ENCODE data around the gene CHST14. TPM values are rescaled to one million over a fixed set of nuclear protein-coding genes. Genes with fewer than 3 reads are reported as not detected.
A peak's percentile ranks its signal among the peaks of the same experiment; 100 is the strongest.

CHST14 gene
- total RNA-seq, 3 donors from 2014 or later (not counting 1 experiment from before 2014, with no cell fraction given): 9.8 to 16.7 (median 12.9) TPM

- no peak for TF ChIP-seq CTCF (IDR thresholded peaks at IDR 0.05)
- H3K36me3 Mint-ChIP-seq: no peaks in the 10 kb centered on the region
- peak within 1 kb of the TSS; percentile 62 for H3K4me3 ChIP-seq (ENCODE audit: low read length)
- under 1% methylated on average over 119 of the region's 119 CpGs for WGBS (ENCODE audit: insufficient coverage)
- no peaks in the 10 kb centered on the region for H3K9me3 Mint-ChIP-seq
- H3K27me3 ChIP-seq (ENCODE audit: control insufficient read depth, insufficient read depth, low read length): peaks cover 21% of the 10 kb centered on the region
- H3K9me3 ChIP-seq (ENCODE audit: control insufficient read depth, insufficient read depth, low read length): no peaks in the 10 kb centered on the region
- peaks cover 42% of the 10 kb centered on the region for H3K4me1 ChIP-seq (ENCODE audit: control insufficient read depth, insufficient read depth, low read length)
- H3K36me3 ChIP-seq (ENCODE audit: control insufficient read depth, insufficient read depth, low read length): no peaks in the 10 kb centered on the region
- H3K4me3 Mint-ChIP-seq: peak within 1 kb of the TSS; percentile 95
- H3K27ac Mint-ChIP-seq: peak within 1 kb of the TSS; percentile 70 to 84
- H3K4me1 Mint-ChIP-seq: peaks cover 46 to 77% of the 10 kb centered on the region in 2 donors
- ATAC-seq (peak; percentile 83 to 92 (median 89)), DNase-seq (peak; percentile 91 to 94)
- peaks cover 13 to 19% of the 10 kb centered on the region in 2 donors for H3K27me3 Mint-ChIP-seq (ENCODE audit: low read depth in 2 of 2)
- intact Hi-C loops (cut with micrococcal nuclease): loop anchor here (5.0 kb wide), 1 partner anchor 66 kb away; no protein-coding TSS in a partner anchor
- no peak within 1 kb of the TSS for H3K27ac ChIP-seq (ENCODE audit: low read length)
These were observed 29.8 kb upstream of the CHST14 start, which contains the start of gene BAHD1 for GRCh38 chr15:40440743-40441564. Gene BAHD1 (plus strand): TSS chr15:40440953. CDS start chr15:40458465, 17,512 bp downstream.

- H3K27ac Mint-ChIP-seq: peak overlapping the region; percentile 59 to 84
- ATAC-seq: peak in 2 of 3 donors; percentile 4 to 8
- peak; percentile 28 to 44 for DNase-seq
- Histone ChIP-seq H3K27me3 (ENCODE audit: control insufficient read depth, insufficient read depth, low read length) (peaks cover 13% of the 10 kb centered on the region), H3K4me3 (ENCODE audit: low read length) (peak overlapping the region; percentile 62), H3K4me1 (ENCODE audit: control insufficient read depth, insufficient read depth, low read length) (peaks cover 33% of the 10 kb centered on the region), H3K9me3 (ENCODE audit: control insufficient read depth, insufficient read depth, low read length) (no peaks in the 10 kb centered on the region), H3K27ac (ENCODE audit: low read length) (no peak overlapping the region), H3K36me3 (ENCODE audit: control insufficient read depth, insufficient read depth, low read length) (no peaks in the 10 kb centered on the region)
- no peaks in the 10 kb centered on the region for H3K36me3 Mint-ChIP-seq
- peak overlapping the region; percentile 88 for H3K4me3 Mint-ChIP-seq
- peaks cover 43 to 68% of the 10 kb centered on the region in 2 donors for H3K4me1 Mint-ChIP-seq
- H3K9me3 Mint-ChIP-seq: no peaks in the 10 kb centered on the region
- intact Hi-C loops (cut with micrococcal nuclease): loop anchor here (5.0 kb wide), 1 partner anchor 65 kb away; no protein-coding TSS in a partner anchor
- WGBS (ENCODE audit: insufficient coverage): under 1% methylated on average over 119 of the region's 119 CpGs
- H3K27me3 Mint-ChIP-seq (ENCODE audit: low read depth in 2 of 2): peaks cover 13 to 14% of the 10 kb centered on the region in 2 donors
- TF ChIP-seq CTCF (IDR thresholded peaks at IDR 0.05): no peak
These were observed 28.9 kb upstream of the CHST14 start for GRCh38 chr15:40441565-40442531.

GRCh38 chr15:40443255-40443654 is 27.5 kb upstream of the CHST14 start:
- H3K9me3 ChIP-seq (ENCODE audit: control insufficient read depth, insufficient read depth, low read length): no peaks in the 10 kb centered on the region
- no peaks in the 10 kb centered on the region for H3K27me3 ChIP-seq (ENCODE audit: control insufficient read depth, insufficient read depth, low read length)
- DNase-seq (no peak), ATAC-seq (no peak)
- H3K36me3 ChIP-seq (ENCODE audit: control insufficient read depth, insufficient read depth, low read length): no peaks in the 10 kb centered on the region
- Mint-ChIP-seq H3K36me3 (no peaks in the 10 kb centered on the region), H3K4me3 (peak overlapping the region; percentile 83), H3K9me3 (no peaks in the 10 kb centered on the region), H3K27ac (peak overlapping the region in 1 of 2 donors; percentile 84), H3K4me1 (peaks cover 43 to 56% of the 10 kb centered on the region in 2 donors), H3K27me3 (ENCODE audit: low read depth in 2 of 2) (peaks cover 6% of the 10 kb centered on the region in 2 donors)
- WGBS (ENCODE audit: insufficient coverage): 96% methylated on average over 4 of the region's 4 CpGs
- H3K4me1 ChIP-seq (ENCODE audit: control insufficient read depth, insufficient read depth, low read length): peaks cover 26% of the 10 kb centered on the region
- no peak overlapping the region for H3K27ac ChIP-seq (ENCODE audit: low read length)
- intact Hi-C loops (cut with micrococcal nuclease): loop anchor here (5.0 kb wide), 1 partner anchor 64 kb away; no protein-coding TSS in a partner anchor
- H3K4me3 ChIP-seq (ENCODE audit: low read length): no peak overlapping the region
- TF ChIP-seq CTCF (IDR thresholded peaks at IDR 0.05): no peak

Data from natural killer cell (primary cell).